GM12872 (cell line): ENCODE results near the gene WDR45B.

Experiments
- TF ChIP-seq, protein P1 (sequence below): IDR thresholded peaks from 3 replicates; pipeline ENCODE4 v1.5.1; 2011; ENCODE audit warnings: low read depth, mild to moderate bottlenecking, low read length, moderate library complexity; ENCODE audit not compliant: insufficient read depth

WDR45B gene

DNA sequence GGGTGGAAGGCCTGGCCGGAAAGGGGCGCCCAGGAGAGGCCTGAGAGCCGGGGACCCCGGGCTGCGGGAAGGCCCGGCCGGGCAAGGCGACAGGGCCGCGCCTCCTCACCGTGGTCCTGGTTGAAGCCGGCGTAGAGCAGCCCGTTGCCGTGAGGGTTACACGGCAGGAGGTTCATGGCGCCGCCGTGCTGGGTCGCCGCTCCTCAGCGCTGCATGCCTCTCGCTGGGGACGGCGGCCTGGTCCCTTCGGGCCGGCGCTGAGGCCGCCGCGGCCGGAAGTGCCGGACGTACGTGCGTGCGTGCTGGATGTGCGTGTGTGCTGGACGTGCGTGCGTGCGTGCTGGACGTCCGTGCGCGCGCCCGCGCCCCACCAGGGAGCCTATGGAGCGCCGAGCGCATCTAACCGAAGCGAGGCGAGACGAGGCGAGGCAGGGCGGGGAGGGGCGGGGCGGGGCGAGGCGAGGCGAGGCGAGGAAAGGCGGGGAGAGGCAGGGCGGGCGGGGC is at the start of gene WDR45B:
Gene WDR45B (minus strand): TSS at position 280 of the 504 bp plus-strand sequence. CDS start 104 bp downstream, at position 176.
- TF ChIP-seq, protein P1, sequence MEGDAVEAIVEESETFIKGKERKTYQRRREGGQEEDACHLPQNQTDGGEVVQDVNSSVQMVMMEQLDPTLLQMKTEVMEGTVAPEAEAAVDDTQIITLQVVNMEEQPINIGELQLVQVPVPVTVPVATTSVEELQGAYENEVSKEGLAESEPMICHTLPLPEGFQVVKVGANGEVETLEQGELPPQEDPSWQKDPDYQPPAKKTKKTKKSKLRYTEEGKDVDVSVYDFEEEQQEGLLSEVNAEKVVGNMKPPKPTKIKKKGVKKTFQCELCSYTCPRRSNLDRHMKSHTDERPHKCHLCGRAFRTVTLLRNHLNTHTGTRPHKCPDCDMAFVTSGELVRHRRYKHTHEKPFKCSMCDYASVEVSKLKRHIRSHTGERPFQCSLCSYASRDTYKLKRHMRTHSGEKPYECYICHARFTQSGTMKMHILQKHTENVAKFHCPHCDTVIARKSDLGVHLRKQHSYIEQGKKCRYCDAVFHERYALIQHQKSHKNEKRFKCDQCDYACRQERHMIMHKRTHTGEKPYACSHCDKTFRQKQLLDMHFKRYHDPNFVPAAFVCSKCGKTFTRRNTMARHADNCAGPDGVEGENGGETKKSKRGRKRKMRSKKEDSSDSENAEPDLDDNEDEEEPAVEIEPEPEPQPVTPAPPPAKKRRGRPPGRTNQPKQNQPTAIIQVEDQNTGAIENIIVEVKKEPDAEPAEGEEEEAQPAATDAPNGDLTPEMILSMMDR: no peak

DNA sequence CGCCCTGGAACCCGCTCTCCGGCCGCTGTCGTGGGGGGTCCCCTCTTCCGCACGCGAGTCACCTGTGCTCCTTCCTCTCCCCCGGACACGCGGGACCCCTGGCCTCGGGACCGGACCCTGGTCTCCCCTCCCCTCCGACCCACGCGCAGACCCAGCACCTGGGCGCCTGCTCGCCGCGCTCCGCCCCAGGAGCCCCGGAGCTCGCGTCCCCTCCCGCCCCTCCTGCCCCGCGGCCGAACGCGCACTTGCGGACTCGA is 49.5 kb upstream of the WDR45B start:
- TF ChIP-seq, protein P1: no peak

DNA sequence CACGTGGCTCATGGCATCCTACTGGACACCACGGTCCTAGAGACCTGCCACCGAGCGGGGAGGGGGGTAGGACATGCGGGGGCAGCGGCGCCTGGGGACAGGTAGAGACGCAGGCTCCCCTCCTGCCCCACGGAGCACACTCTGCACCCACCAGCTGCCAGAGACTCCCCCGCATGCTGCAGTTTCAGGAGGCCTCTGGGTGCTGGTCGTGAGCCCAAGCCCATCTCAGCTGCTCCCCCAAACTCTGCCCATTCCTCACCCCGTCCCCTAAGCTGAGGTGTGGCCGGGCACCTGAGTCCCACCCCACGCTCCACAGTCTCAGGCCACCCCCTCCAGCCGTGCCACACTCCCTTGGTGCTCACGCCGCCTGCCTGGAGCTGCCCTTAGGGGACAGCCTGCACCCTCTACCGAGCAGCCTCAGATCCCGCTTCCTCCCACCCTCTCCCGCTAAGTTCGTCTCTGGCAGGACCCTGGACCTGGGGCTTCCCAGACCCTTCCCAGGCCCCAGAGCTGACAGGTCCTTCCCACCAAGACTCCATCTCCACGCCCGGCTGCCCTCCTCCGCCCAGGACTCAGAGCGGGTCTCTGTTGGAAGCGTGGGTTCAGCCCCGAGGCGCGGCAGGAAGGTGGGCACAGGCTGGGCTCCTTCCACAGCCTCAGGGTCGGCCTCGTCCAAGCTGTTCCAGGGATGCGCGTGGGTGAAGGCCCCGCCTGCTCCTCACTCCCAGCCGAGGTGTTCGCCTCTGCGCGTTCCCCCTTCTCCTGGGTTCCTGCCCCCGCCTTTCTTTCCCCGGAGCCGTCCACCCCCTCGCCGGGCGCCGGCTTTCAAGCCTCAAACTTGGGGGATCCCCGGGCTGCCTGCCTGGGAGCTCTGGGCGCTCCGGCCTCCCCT is 48.9 kb upstream of the WDR45B start:
- TF ChIP-seq, protein P1: no peak

DNA sequence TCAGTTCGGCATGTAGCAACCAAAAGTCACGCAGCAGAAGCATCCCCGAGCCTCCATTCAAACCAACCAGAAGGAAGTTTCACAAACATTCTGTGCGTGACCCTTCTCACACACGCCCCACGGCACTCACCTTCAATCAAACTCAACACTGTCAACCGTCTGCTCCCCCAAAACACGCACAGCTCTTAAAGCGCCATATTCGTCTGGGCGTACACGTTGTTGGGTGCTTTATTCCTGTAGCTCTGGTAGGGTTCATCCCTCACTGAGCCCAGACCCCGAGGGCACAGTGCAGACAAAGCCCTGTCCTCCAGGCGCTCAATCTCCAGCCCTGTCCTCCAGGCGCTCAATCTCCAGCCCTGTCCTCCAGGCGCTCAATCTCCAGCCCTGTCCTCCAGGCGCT is 48.0 kb upstream of the WDR45B start:
- TF ChIP-seq, protein P1: no peak

DNA sequence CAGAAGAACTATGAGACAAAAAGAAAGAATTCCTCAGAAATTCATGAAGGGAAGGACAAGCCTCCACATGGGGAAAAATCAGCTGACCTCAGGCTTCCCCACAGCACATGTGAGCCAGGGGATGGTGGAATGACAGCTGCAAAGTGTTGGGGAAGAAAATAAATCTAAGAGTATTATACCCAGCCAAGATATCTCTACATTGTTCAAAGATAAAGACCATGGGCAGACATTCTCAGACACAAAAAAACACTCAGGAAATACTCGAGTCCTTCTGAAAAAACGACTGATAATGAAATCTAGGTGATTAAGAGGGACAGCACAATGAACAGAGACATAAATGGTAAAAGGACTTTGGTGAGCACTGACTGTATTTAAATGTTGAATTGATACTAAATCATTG is 46.4 kb upstream of the WDR45B start:
- TF ChIP-seq, protein P1: no peak

DNA sequence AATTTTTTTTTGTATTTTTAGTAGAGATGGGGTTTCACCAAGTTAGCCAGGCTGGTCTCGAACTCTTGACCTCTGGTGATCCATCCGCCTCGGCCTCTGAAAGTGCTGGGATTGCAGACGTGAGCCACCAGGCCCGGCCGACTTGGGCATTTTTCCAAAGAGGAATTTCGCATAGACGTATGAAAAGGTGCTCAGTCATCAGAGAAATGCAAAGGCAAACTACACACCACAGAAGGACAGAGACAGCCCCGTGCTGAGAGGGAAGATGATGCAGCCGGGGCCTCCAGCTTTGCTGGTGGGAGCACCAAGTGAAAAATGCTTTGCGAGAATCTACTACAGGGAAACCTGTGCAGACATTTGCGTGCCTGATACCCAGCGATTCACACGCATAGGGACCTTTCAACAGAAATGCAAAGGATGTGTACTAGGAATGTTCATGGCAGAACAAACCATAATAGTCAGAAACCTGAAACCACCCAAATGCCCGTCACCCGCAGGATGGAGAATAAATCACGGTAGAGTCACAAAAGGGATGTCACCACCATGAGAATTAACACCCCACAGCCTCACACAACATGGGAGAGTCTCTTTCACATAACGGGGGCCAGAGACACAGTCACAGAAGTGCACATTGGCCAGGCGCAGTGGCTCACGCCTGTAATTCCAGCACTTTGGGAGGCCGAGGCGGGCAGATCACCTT is 45.1 kb upstream of the WDR45B start:
- TF ChIP-seq, protein P1: no peak

DNA sequence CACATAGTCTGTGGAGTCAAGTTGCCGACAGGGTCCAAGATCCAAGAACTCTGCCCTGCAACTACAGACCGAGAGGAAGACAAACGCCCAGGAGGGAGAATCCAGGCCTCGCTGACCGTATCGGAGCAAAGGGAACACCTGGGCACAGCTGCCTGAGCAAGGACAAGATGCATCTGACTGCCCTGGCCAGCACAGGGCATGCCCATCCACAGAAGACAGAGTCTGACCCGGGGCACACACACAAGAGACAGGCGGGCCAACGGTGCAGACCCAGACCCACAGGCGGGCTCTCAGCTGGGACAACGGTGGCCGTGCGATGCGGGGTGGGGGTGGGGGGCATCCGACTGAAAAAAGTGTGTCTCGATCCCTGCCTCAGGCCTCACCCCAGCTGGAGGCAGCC is 44.0 kb upstream of the WDR45B start:
- TF ChIP-seq, protein P1: no peak
